ENCODE results near the gene PPP1R1B.
"Not testable (repeated sequence)": the region's sequence is repeated elsewhere in the genome, so short reads cannot be mapped to it uniquely, and the experiment has no call there.

PPP1R1B gene

GRCh38 chr17:39581759-39582085 is 45.0 kb upstream of the PPP1R1B start:
- no peak for DNase-seq
- Histone ChIP-seq H3K36me3 (no peaks in the 10 kb centered on the region), H3K27me3 (ENCODE audit: insufficient read depth, low read depth, severe bottlenecking) (peaks cover 70% of the 10 kb centered on the region), H3K27ac (no peak overlapping the region), H3K4me3 (ENCODE audit: low read depth, low read length) (no peak overlapping the region), H3K9me3 (ENCODE audit: severe bottlenecking) (peaks cover 4% of the 10 kb centered on the region)
- TF ChIP-seq, protein P1, sequence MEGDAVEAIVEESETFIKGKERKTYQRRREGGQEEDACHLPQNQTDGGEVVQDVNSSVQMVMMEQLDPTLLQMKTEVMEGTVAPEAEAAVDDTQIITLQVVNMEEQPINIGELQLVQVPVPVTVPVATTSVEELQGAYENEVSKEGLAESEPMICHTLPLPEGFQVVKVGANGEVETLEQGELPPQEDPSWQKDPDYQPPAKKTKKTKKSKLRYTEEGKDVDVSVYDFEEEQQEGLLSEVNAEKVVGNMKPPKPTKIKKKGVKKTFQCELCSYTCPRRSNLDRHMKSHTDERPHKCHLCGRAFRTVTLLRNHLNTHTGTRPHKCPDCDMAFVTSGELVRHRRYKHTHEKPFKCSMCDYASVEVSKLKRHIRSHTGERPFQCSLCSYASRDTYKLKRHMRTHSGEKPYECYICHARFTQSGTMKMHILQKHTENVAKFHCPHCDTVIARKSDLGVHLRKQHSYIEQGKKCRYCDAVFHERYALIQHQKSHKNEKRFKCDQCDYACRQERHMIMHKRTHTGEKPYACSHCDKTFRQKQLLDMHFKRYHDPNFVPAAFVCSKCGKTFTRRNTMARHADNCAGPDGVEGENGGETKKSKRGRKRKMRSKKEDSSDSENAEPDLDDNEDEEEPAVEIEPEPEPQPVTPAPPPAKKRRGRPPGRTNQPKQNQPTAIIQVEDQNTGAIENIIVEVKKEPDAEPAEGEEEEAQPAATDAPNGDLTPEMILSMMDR (IDR thresholded peaks at IDR 0.05; ENCODE audit: low read depth, low read length), result no peak

- Histone ChIP-seq H3K9me3 (ENCODE audit: severe bottlenecking) (peaks cover 4% of the 10 kb centered on the region), H3K36me3 (no peaks in the 10 kb centered on the region), H3K27me3 (ENCODE audit: insufficient read depth, low read depth, severe bottlenecking) (peaks cover 70% of the 10 kb centered on the region), H3K4me3 (ENCODE audit: low read depth, low read length) (no peak overlapping the region), H3K27ac (no peak overlapping the region)
- no peak for DNase-seq
- TF ChIP-seq, protein P1 (IDR thresholded peaks at IDR 0.05; ENCODE audit: low read depth, low read length), result no peak
These were observed 44.1 kb upstream of the PPP1R1B start for GRCh38 chr17:39582658-39583057.

DNA sequence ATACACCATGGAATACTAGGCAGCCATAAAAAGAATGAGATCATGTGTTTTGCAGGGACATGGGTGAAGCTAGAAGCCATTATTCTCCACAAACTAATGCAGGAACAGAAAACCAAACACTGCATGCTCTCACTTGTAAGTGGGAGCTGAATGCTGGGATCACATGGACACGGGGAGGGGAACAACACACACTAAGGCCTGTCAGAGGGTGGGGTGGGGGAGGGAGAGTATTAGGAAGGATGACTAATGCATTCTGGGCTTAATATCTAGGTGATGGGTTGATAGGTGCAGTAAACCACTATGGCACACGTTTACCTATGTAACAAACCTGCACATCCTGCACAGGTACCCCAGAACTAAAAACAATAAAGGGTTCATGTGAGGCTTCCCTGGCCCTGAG is 36.6 kb upstream of the PPP1R1B start:
- H3K9me3 ChIP-seq (ENCODE audit: severe bottlenecking); H3K27ac ChIP-seq; H3K4me3 ChIP-seq (ENCODE audit: low read depth, low read length); H3K36me3 ChIP-seq; DNase-seq: not testable (repeated sequence)
- H3K27me3 ChIP-seq (ENCODE audit: insufficient read depth, low read depth, severe bottlenecking), result peaks cover 95% of the 10 kb centered on the region

DNA sequence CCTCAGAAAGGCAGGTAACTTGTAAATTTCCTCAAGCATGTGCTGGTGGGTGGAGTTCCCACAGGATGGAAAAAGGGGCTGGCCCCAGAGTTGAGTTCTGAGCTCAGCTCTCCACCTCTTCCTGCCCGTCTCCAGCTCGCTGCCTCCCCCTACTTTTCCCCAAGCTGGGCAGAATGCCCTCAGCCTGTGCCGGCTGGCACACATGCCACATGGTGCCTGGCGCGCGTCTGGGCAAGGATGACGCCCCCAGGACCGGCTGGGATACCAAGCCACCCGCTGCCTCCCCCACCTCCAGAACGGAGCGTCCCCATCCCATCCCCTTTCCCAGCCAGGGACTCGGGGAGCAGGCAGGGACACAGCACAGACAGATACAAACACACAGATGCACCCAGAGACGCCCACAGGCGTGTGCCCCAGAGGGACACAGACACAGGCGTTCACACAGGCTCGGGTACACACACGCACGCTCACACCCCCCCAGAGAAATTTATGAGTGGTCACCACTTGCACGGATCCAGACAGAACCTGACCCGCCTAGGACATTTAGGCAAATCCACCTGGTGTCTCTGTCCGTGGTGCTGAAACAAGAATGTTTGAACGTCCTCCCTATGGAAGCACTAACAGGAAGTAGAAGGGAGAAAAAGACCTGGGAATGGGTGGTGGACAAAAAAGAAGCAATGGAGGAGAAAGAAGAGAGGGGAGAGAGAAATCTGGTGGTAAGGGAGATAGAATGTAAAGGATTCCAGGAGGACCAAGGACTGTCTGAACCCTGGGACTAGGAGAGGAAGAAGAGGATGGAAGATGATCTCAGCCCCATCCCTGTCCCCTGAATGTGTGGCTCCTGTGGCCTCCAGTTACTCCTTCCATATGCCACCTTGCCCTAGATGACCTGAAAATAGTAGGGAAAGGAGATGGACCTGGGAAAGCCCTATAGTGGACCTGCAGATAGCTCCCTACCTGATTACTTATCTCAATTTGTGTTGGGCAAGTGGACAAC is 34.5 kb upstream of the PPP1R1B start:
- no peaks in the 10 kb centered on the region for H3K9me3 ChIP-seq (ENCODE audit: severe bottlenecking)
- no peak overlapping the region for H3K27ac ChIP-seq
- no peak overlapping the region for H3K4me3 ChIP-seq (ENCODE audit: low read depth, low read length)
- peaks cover 100% of the 10 kb centered on the region for H3K27me3 ChIP-seq (ENCODE audit: insufficient read depth, low read depth, severe bottlenecking)
- TF ChIP-seq, protein P1 (IDR thresholded peaks at IDR 0.05; ENCODE audit: low read depth, low read length), result no peak
- DNase-seq, result no peak
- no peaks in the 10 kb centered on the region for H3K36me3 ChIP-seq

- Histone ChIP-seq H3K4me3 (ENCODE audit: low read depth, low read length) (no peak overlapping the region), H3K27me3 (ENCODE audit: insufficient read depth, low read depth, severe bottlenecking) (peaks cover 100% of the 10 kb centered on the region), H3K36me3 (no peaks in the 10 kb centered on the region), H3K9me3 (ENCODE audit: severe bottlenecking) (no peaks in the 10 kb centered on the region), H3K27ac (no peak overlapping the region)
- TF ChIP-seq, protein P1 (IDR thresholded peaks at IDR 0.05; ENCODE audit: low read depth, low read length), result no peak
- DNase-seq, result no peak
These were observed 33.4 kb upstream of the PPP1R1B start for GRCh38 chr17:39593371-39593770.

DNA sequence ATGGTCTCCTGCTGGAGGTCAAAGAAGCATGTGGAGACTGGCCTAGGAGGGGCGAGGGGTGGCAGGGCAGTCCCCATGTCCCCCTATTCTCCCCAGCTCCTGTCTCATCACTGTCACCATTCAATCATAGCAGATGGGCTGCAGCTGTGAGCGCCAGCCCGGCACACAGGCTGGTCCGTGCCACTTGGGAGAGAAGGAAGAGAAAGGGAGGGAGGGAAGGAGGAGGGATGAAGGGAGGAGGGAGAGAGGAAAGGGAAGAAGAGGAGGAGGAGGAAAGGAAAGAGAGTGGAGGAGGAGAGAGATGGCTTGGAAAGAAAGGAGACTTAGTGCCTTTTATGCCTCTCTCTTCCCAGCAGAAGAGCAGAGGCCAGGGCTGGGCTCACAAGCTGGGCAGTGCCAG is 31.5 kb upstream of the PPP1R1B start:
- no peak for DNase-seq
- Histone ChIP-seq H3K27me3 (ENCODE audit: insufficient read depth, low read depth, severe bottlenecking) (peaks cover 100% of the 10 kb centered on the region), H3K36me3 (no peaks in the 10 kb centered on the region), H3K27ac (no peak overlapping the region), H3K9me3 (ENCODE audit: severe bottlenecking) (no peaks in the 10 kb centered on the region), H3K4me3 (ENCODE audit: low read depth, low read length) (no peak overlapping the region)
- TF ChIP-seq, protein P1 (IDR thresholded peaks at IDR 0.05; ENCODE audit: low read depth, low read length), result no peak
